GM21737 (cell line): Measurements from ENCODE around the gene ZC3H12D.
A peak's percentile ranks its signal among the peaks of the same experiment; 100 is the strongest.
"Not testable (repeated sequence)": the region's sequence is repeated elsewhere in the genome, so short reads cannot be mapped to it uniquely, and the experiment has no call there.

ENCODE experiments used
- ATAC-seq: cut with Tn5 transposase; IDR thresholded peaks from one replicate; pipeline ENCODE4 v1.9.1; 2021; ENCODE audit warnings: mild to moderate bottlenecking, moderate library complexity; ENCODE audit not compliant: unreplicated experiment

Gene ZC3H12D

GRCh38 chr6:149444360-149445094, 40.3 kb downstream of the ZC3H12D start:
- ATAC-seq = not testable (repeated sequence)

- ATAC-seq = no peak
Observed at GRCh38 chr6:149443411-149444181, 41.2 kb downstream of the ZC3H12D start.

GRCh38 chr6:149441740-149442139, 43.1 kb downstream of the ZC3H12D start:
- ATAC-seq = no peak

- no peak for ATAC-seq
Observed at GRCh38 chr6:149440735-149441671, 43.8 kb downstream of the ZC3H12D start.

- ATAC-seq = no peak
Observed at GRCh38 chr6:149439626-149440025, 45.2 kb downstream of the ZC3H12D start.

- no peak for ATAC-seq
Observed at GRCh38 chr6:149438855-149439254, 46.0 kb downstream of the ZC3H12D start.

- no peak for ATAC-seq
Observed at GRCh38 chr6:149437212-149437611, 47.6 kb downstream of the ZC3H12D start.

- ATAC-seq = no peak
Observed at GRCh38 chr6:149436647-149437046, 48.2 kb downstream of the ZC3H12D start.

- ATAC-seq = no peak
Observed at GRCh38 chr6:149435919-149436586, 48.8 kb downstream of the ZC3H12D start.

GRCh38 chr6:149433881-149434280, 50.9 kb downstream of the ZC3H12D start:
- no peak for ATAC-seq

GRCh38 chr6:149433405-149433804, 51.4 kb downstream of the ZC3H12D start:
- ATAC-seq = no peak

- peak; percentile 69 for ATAC-seq
Observed at GRCh38 chr6:149431905-149432775, 52.7 kb downstream of the ZC3H12D start.

GRCh38 chr6:149429427-149430360, 55.1 kb downstream of the ZC3H12D start:
- no peak for ATAC-seq

GRCh38 chr6:149428606-149429005, 56.2 kb downstream of the ZC3H12D start:
- ATAC-seq = no peak

GRCh38 chr6:149425754-149426153, 59.1 kb downstream of the ZC3H12D start:
- no peak for ATAC-seq

- ATAC-seq = no peak
Observed at GRCh38 chr6:149425224-149425623, 59.6 kb downstream of the ZC3H12D start.

GRCh38 chr6:149423964-149424440, 60.8 kb downstream of the ZC3H12D start:
- ATAC-seq = no peak

GRCh38 chr6:149422581-149422980, 62.2 kb downstream of the ZC3H12D start:
- no peak for ATAC-seq
